Neuronal stem cell (in vitro differentiated cells): Measurements from ENCODE around the gene DNAH9.

Experiments used
- DNase-seq: peaks from one replicate; pipeline ENCODE4 v3.0.0-alpha.2; 2013; ENCODE audit warnings: low spot score
- H2AFZ ChIP-seq: one replicate; pipeline ENCODE4 v1.6.1; 2013; ENCODE audit warnings: mild to moderate bottlenecking, low read length, inconsistent platforms
- H2AK5ac ChIP-seq: 2 replicates; pipeline ENCODE4 v1.6.1; 2013; ENCODE audit warnings: low read depth, mild to moderate bottlenecking, inconsistent platforms, low read length, moderate library complexity, mixed read lengths
- H2BK120ac ChIP-seq: 2 replicates; pipeline ENCODE4 v1.6.1; 2013; ENCODE audit warnings: low read depth, mild to moderate bottlenecking, inconsistent platforms, low read length, moderate library complexity, mixed read lengths
- H2BK12ac ChIP-seq: one replicate; pipeline ENCODE4 v1.6.1; 2013; ENCODE audit warnings: low read length, inconsistent platforms
- H2BK15ac ChIP-seq: 2 replicates; pipeline ENCODE4 v1.6.1; 2013; ENCODE audit warnings: mild to moderate bottlenecking, low read length, inconsistent platforms, mixed read lengths
- H2BK5ac ChIP-seq: one replicate; pipeline ENCODE4 v1.6.1; 2013; ENCODE audit warnings: inconsistent platforms, mild to moderate bottlenecking, low read length, moderate library complexity
- H3K14ac ChIP-seq: one replicate; pipeline ENCODE4 v1.6.1; 2013; ENCODE audit warnings: low read length, inconsistent platforms
- H3K18ac ChIP-seq: 2 replicates; pipeline ENCODE4 v1.6.1; 2013; ENCODE audit warnings: low read length, inconsistent platforms
- H3K23ac ChIP-seq: 2 replicates; pipeline ENCODE4 v1.6.1; 2013; ENCODE audit warnings: low read depth, mild to moderate bottlenecking, mixed read lengths, low read length, inconsistent platforms; ENCODE audit not compliant: poor library complexity
- H3K27ac ChIP-seq: replicated peaks from 3 replicates; pipeline ENCODE4 v1.5.1; 2013; ENCODE audit warnings: low read length, inconsistent platforms
- H3K27me3 ChIP-seq, 3 experiments: 2 replicates each; pipeline ENCODE4 v1.6.1; 2013; ENCODE audit warnings: low read length in 3 of 3, mild to moderate bottlenecking in 2 of 3, inconsistent platforms in 1 of 3, low read depth in 1 of 3, mixed read lengths in 1 of 3, moderate library complexity in 1 of 3; ENCODE audit not compliant: control insufficient read depth in 3 of 3, insufficient read depth in 3 of 3
- H3K36me3 ChIP-seq, 2 donors: replicated peaks in 1 of 2; 2 replicates each; pipeline ENCODE4 v1.6.1; 2013; ENCODE audit warnings: low read length in 2 of 2; ENCODE audit not compliant: control insufficient read depth in 2 of 2, insufficient read depth in 2 of 2
- H3K4ac ChIP-seq: 2 replicates; pipeline ENCODE4 v1.6.1; 2013; ENCODE audit warnings: inconsistent platforms, mild to moderate bottlenecking, low read length, moderate library complexity
- H3K4me1 ChIP-seq, 2 donors: 1 replicate in 1 of 2; 2 replicates in 1 of 2; pipeline ENCODE4 v1.6.1; 2013; ENCODE audit warnings: low read length in 2 of 2, low read depth in 1 of 2; ENCODE audit not compliant: control insufficient read depth in 2 of 2, insufficient read depth in 1 of 2
- H3K4me2 ChIP-seq: one replicate; pipeline ENCODE4 v1.6.1; 2013; ENCODE audit warnings: mild to moderate bottlenecking, low read length, inconsistent platforms; ENCODE audit not compliant: insufficient read depth, poor library complexity, severe bottlenecking
- H3K4me3 ChIP-seq, 2 donors: 2 replicates each; pipeline ENCODE4 v1.5.1; 2013; ENCODE audit warnings: low read length in 2 of 2, mild to moderate bottlenecking in 2 of 2, inconsistent platforms in 1 of 2, moderate library complexity in 1 of 2
- H3K79me1 ChIP-seq: one replicate; pipeline ENCODE4 v1.6.1; 2013; ENCODE audit warnings: low read depth, mild to moderate bottlenecking, inconsistent platforms, low read length, moderate library complexity
- H3K9ac ChIP-seq: one replicate; pipeline ENCODE4 v1.6.1; 2013; ENCODE audit warnings: mild to moderate bottlenecking, low read depth, low read length, inconsistent platforms; ENCODE audit not compliant: poor library complexity
- H3K9me3 ChIP-seq, 2 donors: replicated peaks in 1 of 2; 2 replicates each; pipeline versions ENCODE3 to v1.6.1; 2013; ENCODE audit warnings: low read length in 2 of 2, mild to moderate bottlenecking in 2 of 2, inconsistent platforms in 1 of 2, low read depth in 1 of 2, mixed read lengths in 1 of 2, moderate library complexity in 1 of 2; ENCODE audit not compliant: control insufficient read depth in 2 of 2, insufficient read depth in 1 of 2
- H4K8ac ChIP-seq: one replicate; pipeline ENCODE4 v1.6.1; 2013; ENCODE audit warnings: low read depth, mild to moderate bottlenecking, inconsistent platforms, low read length, moderate library complexity
- H4K91ac ChIP-seq: one replicate; pipeline ENCODE4 v1.6.1; 2013; ENCODE audit warnings: low read length, low read depth, mild to moderate bottlenecking, inconsistent platforms; ENCODE audit not compliant: poor library complexity
- WGBS, 2 donors: extraction: QIAGEN DNeasy Blood & Tissue Kit; methylation state at CpG; one replicate each; pipeline ENCODE4 v1.1.7; 2013; ENCODE audit warnings: missing lambda C conversion rate in 2 of 2, mixed read lengths in 1 of 2; ENCODE audit not compliant: insufficient read length in 2 of 2, insufficient replicate concordance in 1 of 2; ENCODE audit errors: extremely low coverage in 2 of 2; 5-methylcytosine and 5-hydroxymethylcytosine counted together

The DNAH9 gene

DNA sequence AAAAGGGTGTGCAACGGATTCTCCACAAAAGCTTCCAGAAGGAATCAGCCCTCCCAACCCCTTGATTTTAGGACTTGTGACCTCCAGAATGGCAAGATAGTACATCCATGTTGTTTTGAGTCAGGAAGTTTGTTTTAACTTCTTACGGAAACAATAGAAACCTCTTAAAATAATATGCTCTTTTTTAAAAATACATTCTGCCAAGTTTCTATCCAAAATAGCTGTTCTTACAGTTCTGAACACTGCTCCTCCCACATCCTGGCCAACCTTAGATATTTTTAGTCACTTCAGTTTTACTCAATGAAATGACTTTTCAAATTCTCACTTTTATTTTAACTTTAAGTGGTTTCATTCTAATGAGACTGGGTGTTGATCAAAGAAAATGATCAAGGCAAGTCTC lies 242.6 kb downstream of the DNAH9 start:
- Histone ChIP-seq H4K91ac (no peak overlapping the region), H2AFZ (no peak overlapping the region), H3K27ac (no peak overlapping the region), H3K4me2 (no peak overlapping the region), H3K18ac (no peak overlapping the region), H3K4me1 (no peaks in the 10 kb centered on the region), H3K36me3 (no peaks in the 10 kb centered on the region), H3K79me1 (no peaks in the 10 kb centered on the region), H4K8ac (no peak overlapping the region), H2BK120ac (no peak overlapping the region), H3K9me3 (no peaks in the 10 kb centered on the region), H2AK5ac (no peak overlapping the region), H3K4me3 (no peak overlapping the region), H3K23ac (no peak overlapping the region), H3K9ac (no peak overlapping the region), H2BK15ac (no peak overlapping the region), H3K27me3 (no peaks in the 10 kb centered on the region), H2BK5ac (no peak overlapping the region), H2BK12ac (no peak overlapping the region), H3K4ac (no peak overlapping the region), H3K14ac (no peak overlapping the region)
- DNase-seq: no peak
- no CpG with 5 or more reads among the region's 2 CpGs for WGBS, 2 donors

DNA sequence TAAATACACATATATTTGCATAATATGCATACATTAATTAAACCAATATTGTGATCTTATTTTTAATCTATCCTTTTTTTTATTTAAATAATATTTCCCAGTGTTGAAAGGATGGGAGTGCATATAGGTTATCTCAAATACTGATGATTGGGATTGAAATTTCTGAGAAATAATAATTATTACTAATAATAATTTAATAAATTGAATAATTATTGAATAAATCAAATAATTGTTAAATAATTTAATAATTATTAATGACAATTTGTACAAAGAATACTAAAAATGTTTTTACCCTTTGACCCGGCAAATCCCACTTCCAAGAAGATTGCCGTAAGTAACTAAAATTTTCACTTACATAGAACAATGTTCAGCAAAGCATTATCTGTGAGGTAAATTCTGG lies 250.1 kb downstream of the DNAH9 start:
- H2BK120ac ChIP-seq: no peak overlapping the region
- H3K4ac ChIP-seq: no peak overlapping the region
- H3K36me3 ChIP-seq: no peaks in the 10 kb centered on the region
- H2BK12ac ChIP-seq: no peak overlapping the region
- no peak overlapping the region for H3K4me2 ChIP-seq
- H3K27me3 ChIP-seq: no peaks in the 10 kb centered on the region
- H4K8ac ChIP-seq: no peak overlapping the region
- no peak overlapping the region for H3K14ac ChIP-seq
- no peak overlapping the region for H2BK15ac ChIP-seq
- no peaks in the 10 kb centered on the region for H3K9me3 ChIP-seq
- H3K23ac ChIP-seq: no peak overlapping the region
- H2AFZ ChIP-seq: no peak overlapping the region
- DNase-seq: no peak
- no peaks in the 10 kb centered on the region for H3K79me1 ChIP-seq
- WGBS, 2 donors: no CpG with 5 or more reads among the region's 2 CpGs
- no peaks in the 10 kb centered on the region for H3K4me1 ChIP-seq
- H3K9ac ChIP-seq: no peak overlapping the region
- H2BK5ac ChIP-seq: no peak overlapping the region
- H3K4me3 ChIP-seq: no peak overlapping the region
- H3K18ac ChIP-seq: no peak overlapping the region
- H2AK5ac ChIP-seq: no peak overlapping the region
- no peak overlapping the region for H4K91ac ChIP-seq
- no peak overlapping the region for H3K27ac ChIP-seq

DNA sequence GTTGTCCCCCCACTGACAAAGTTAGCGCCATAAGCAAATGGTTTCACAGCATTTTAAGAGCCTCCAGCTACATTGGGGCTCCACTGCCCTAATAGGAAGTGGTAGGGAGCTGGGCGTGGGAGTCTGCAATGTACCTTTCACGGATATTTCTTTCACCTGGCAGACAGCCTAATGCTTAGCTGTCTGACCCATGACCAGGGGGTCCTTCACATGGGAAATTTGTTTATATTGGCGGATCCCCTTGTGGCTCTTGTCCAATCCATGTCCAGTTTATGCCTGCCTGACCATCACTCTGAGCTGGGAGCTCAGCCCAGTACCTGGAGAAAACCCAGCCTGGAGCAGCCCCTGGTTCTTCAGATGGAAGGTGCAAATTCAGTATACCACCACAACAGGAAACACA lies 254.0 kb downstream of the DNAH9 start:
- H3K4me3 ChIP-seq: no peak overlapping the region
- H3K4me2 ChIP-seq: no peak overlapping the region
- no peak overlapping the region for H2BK15ac ChIP-seq
- no peak overlapping the region for H2AFZ ChIP-seq
- H4K8ac ChIP-seq: no peak overlapping the region
- H3K14ac ChIP-seq: no peak overlapping the region
- H2BK120ac ChIP-seq: no peak overlapping the region
- no peak overlapping the region for H3K27ac ChIP-seq
- H2AK5ac ChIP-seq: no peak overlapping the region
- WGBS, 2 donors: no CpG with 5 or more reads among the region's 4 CpGs
- no peaks in the 10 kb centered on the region for H3K9me3 ChIP-seq
- no peak overlapping the region for H2BK5ac ChIP-seq
- no peaks in the 10 kb centered on the region for H3K27me3 ChIP-seq
- H4K91ac ChIP-seq: no peak overlapping the region
- H3K4ac ChIP-seq: no peak overlapping the region
- H3K36me3 ChIP-seq: no peaks in the 10 kb centered on the region
- H3K9ac ChIP-seq: no peak overlapping the region
- no peak overlapping the region for H3K18ac ChIP-seq
- no peak overlapping the region for H2BK12ac ChIP-seq
- no peak for DNase-seq
- H3K79me1 ChIP-seq: no peaks in the 10 kb centered on the region
- H3K23ac ChIP-seq: no peak overlapping the region
- no peaks in the 10 kb centered on the region for H3K4me1 ChIP-seq

DNA sequence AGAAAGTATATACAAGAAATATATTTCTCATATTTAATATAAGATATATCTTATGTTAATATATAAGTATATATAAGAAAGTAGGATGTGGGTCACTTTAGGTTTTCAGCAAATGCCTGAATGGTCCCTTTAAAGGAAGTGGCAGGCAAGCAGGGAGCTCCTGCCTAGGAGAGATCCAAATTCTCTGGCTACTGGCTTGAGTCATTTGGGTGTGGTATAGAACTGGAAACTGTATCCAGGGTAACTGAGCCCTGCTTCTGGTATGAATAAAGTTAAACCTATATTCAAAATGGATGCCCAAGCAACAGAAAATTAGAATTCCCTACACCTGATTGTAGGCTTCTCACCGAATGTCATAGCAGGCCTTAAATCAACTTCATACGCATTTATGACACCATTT lies 254.6 kb downstream of the DNAH9 start:
- H3K9ac ChIP-seq: no peak overlapping the region
- H4K8ac ChIP-seq: no peak overlapping the region
- no peak overlapping the region for H2BK15ac ChIP-seq
- H3K4me2 ChIP-seq: no peak overlapping the region
- no peak overlapping the region for H2BK12ac ChIP-seq
- H3K27me3 ChIP-seq: no peaks in the 10 kb centered on the region
- no peak overlapping the region for H3K27ac ChIP-seq
- H3K79me1 ChIP-seq: no peaks in the 10 kb centered on the region
- no peak overlapping the region for H2AK5ac ChIP-seq
- H3K23ac ChIP-seq: no peak overlapping the region
- DNase-seq: no peak
- WGBS, 2 donors: no CpG with 5 or more reads among the region's 2 CpGs
- no peaks in the 10 kb centered on the region for H3K36me3 ChIP-seq
- no peaks in the 10 kb centered on the region for H3K9me3 ChIP-seq
- no peak overlapping the region for H2BK120ac ChIP-seq
- no peak overlapping the region for H3K4me3 ChIP-seq
- no peak overlapping the region for H3K4ac ChIP-seq
- peak overlapping the region; percentile 10 for H2AFZ ChIP-seq
- H4K91ac ChIP-seq: no peak overlapping the region
- H2BK5ac ChIP-seq: no peak overlapping the region
- no peak overlapping the region for H3K18ac ChIP-seq
- H3K14ac ChIP-seq: no peak overlapping the region
- no peaks in the 10 kb centered on the region for H3K4me1 ChIP-seq
